Panc1 (cell line): ENCODE measurements around the gene DEFB108B. TPM values are rescaled to one million over a fixed set of nuclear protein-coding genes. Genes with fewer than 3 reads are reported as not detected.
"Not testable (repeated sequence)": the region's sequence is repeated elsewhere in the genome, so short reads cannot be mapped to it uniquely, and the experiment has no call there.

ENCODE experiments used
- ATAC-seq: fragments of 200-7000 bp; cut with Tn5 transposase; 2 replicates; pipeline ENCODE4 v1.9.1; 2020; ENCODE audit warnings: mild to moderate bottlenecking, moderate library complexity
- BruUV-seq: library from RNA; stranded (reverse); fragments of 400-500 nt; replicated peaks from 2 replicates; lab custom pipeline; 2021; lab: Mats Ljungman, UMichigan
- CTCF ChIA-PET: fragments of 300-600 bp; sonication (Branson Sonifier 250); formaldehyde crosslinking; loops from one replicate; lab custom pipeline; 2022; ENCODE audit warnings: antibody characterized with exemption; lab: Charles Lee
- POLR2A ChIA-PET: fragments of 300-600 bp; sonication (Branson Sonifier 250); formaldehyde crosslinking; loops from one replicate; lab custom pipeline; 2022; ENCODE audit warnings: antibody characterized with exemption; lab: Charles Lee
- DNase-seq: peaks from one replicate; pipeline ENCODE4 v3.0.0-alpha.2; 2010; ENCODE audit warnings: low read depth, low spot score
- H3K27ac ChIP-seq: 2 replicates; pipeline ENCODE4 v1.5.1; 2011; ENCODE audit warnings: mild to moderate bottlenecking, low read length, inconsistent platforms
- H3K27me3 ChIP-seq: fragments of 200-500 bp; sonication (Bioruptor generic); 2 replicates; pipeline ENCODE4 v1.6.0; 2014; ENCODE audit warnings: low read length, inconsistent platforms; ENCODE audit not compliant: control insufficient read depth, insufficient read depth
- H3K36me3 ChIP-seq: fragments of 200-500 bp; sonication (Bioruptor generic); 2 replicates; pipeline ENCODE4 v1.5.1; 2014; ENCODE audit warnings: inconsistent platforms, mild to moderate bottlenecking, low read length, moderate library complexity; ENCODE audit not compliant: control insufficient read depth, insufficient read depth
- H3K4me1 ChIP-seq: 2 replicates; pipeline ENCODE4 v1.5.1; 2011; ENCODE audit warnings: inconsistent platforms, mild to moderate bottlenecking, low read length, moderate library complexity; ENCODE audit not compliant: control insufficient read depth, insufficient read depth
- H3K4me3 ChIP-seq, 2 experiments: 2 replicates each; pipeline ENCODE4 v1.5.1; 2011 to 2012; ENCODE audit warnings: low read depth in 2 of 2, low read length in 2 of 2, mild to moderate bottlenecking in 2 of 2, inconsistent platforms in 1 of 2, moderate library complexity in 1 of 2
- H3K9me3 ChIP-seq: fragments of 200-500 bp; sonication (Bioruptor generic); 2 replicates; pipeline ENCODE4 v1.5.1; 2014; ENCODE audit warnings: low read depth, mild to moderate bottlenecking, inconsistent platforms, low read length, moderate library complexity; ENCODE audit not compliant: control insufficient read depth, insufficient read depth
- CTCF ChIP-seq: fragments of 450-650 bp; IDR thresholded peaks from 2 replicates; pipeline ENCODE4 v1.5.1; 2017; ENCODE audit warnings: mild to moderate bottlenecking
- in situ Hi-C: cut with HindIII; loops from 2 replicates; pipeline ENCODE4 v1.10.0; 2016; ENCODE audit warnings: low sequenced_read_pairs, low pct_unique_long_range_greater_than_20kb
- intact Hi-C: fragments of 100-400 bp; cut with micrococcal nuclease; formaldehyde crosslinking; loops from one replicate; pipeline ENCODE4 v1.10.0; 2022; ENCODE audit not compliant: unreplicated experiment
- total RNA-seq: library from RNA; stranded (reverse); gene quantifications from one replicate; pipeline ENCODE4 v1.2.1, GENCODE V29; 2021; ENCODE audit not compliant: unreplicated experiment

Gene DEFB108B
- total RNA-seq, 1 experiment from 2014 or later = not detected

- H3K4me3 ChIP-seq, ATAC-seq, in situ Hi-C loops, H3K27me3 ChIP-seq, H3K9me3 ChIP-seq, DNase-seq, H3K27ac ChIP-seq, H3K4me1 ChIP-seq, H3K36me3 ChIP-seq, intact Hi-C loops, CTCF ChIA-PET, POLR2A ChIA-PET, BruUV-seq: not testable (repeated sequence)
Measured at GRCh38 chr11:71796016-71796415, 37.0 kb upstream of the DEFB108B start.

DNA sequence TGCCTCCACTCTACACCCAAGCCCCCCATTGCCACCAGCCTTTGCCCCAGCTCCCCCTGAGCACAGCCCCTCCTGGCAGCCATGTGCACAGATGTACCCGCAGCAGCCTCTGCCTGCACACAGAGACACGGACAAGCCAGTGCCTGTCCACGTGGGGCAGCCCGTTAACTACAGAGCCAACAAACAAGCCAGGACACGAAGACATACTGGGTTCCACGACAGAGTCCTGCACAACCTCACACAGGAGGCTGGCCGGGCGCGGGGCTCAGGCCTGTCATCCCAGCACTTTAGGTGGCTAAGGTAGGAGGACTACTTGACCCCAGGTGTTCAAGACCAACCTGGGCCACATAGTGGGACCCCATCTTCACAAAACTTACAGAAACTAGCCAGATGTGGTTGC lies 36.2 kb upstream of the DEFB108B start:
- DNase-seq, H3K36me3 ChIP-seq, POLR2A ChIA-PET, CTCF ChIA-PET, in situ Hi-C loops, ATAC-seq, BruUV-seq, H3K4me3 ChIP-seq, H3K27ac ChIP-seq, H3K4me1 ChIP-seq, H3K9me3 ChIP-seq, H3K27me3 ChIP-seq, intact Hi-C loops: not testable (repeated sequence)

DNA sequence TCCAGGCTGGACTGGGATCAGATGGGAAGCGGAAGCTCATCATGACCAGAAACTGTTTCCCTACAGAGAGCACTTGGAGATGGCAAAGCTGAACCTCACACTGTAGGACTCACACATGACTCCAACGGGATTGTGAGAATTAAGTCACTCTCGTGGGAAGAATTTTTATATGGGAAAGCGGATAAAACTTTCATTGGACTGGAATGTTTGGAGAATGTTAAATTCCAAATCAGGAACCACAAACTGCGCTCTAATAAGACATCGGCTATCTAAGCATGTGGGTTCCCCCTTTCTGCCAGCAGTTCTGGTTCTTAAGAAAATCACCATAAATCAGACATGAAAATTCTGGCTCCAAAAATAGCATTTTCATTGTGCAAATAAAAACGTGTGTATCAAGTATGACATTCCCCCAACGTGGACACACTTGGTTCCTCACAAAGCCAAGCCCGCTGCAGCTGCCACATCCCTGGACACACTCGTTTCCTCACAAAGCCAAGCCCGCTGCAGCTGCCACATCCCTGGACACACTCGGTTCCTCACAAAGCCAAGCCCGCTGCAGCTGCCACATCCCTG lies 33.4 kb upstream of the DEFB108B start:
- intact Hi-C loops, DNase-seq, H3K9me3 ChIP-seq, H3K36me3 ChIP-seq, H3K27me3 ChIP-seq, H3K4me3 ChIP-seq, H3K27ac ChIP-seq, H3K4me1 ChIP-seq, ATAC-seq, in situ Hi-C loops: not testable (repeated sequence)
- TSS peak; percentile 46 for BruUV-seq
- CTCF ChIA-PET = interaction anchor here (0.5 to 1.1 kb wide), 3 partner anchors 65 to 215 kb away, joined by 3 read pairs; no protein-coding TSS in a partner anchor
- POLR2A ChIA-PET = interaction anchor here (0.6 kb wide), 1 partner anchor 331 kb away, joined by 3 read pairs; no protein-coding TSS in a partner anchor

- H3K9me3 ChIP-seq, POLR2A ChIA-PET, H3K27me3 ChIP-seq, H3K4me3 ChIP-seq, intact Hi-C loops, H3K36me3 ChIP-seq, H3K4me1 ChIP-seq, in situ Hi-C loops, ATAC-seq, H3K27ac ChIP-seq, BruUV-seq: not testable (repeated sequence)
- peak; percentile 71 for DNase-seq
- peak; percentile 96 for TF ChIP-seq CTCF
- CTCF ChIA-PET = interaction anchor here (0.5 to 1.1 kb wide), 3 partner anchors 64 to 215 kb away, joined by 3 read pairs; no protein-coding TSS in a partner anchor
Measured at GRCh38 chr11:71800335-71800953, 32.6 kb upstream of the DEFB108B start.

GRCh38 chr11:71801026-71801425 lies 32.0 kb upstream of the DEFB108B start:
- in situ Hi-C loops, intact Hi-C loops, DNase-seq, H3K9me3 ChIP-seq, H3K4me1 ChIP-seq, H3K27me3 ChIP-seq, H3K27ac ChIP-seq, POLR2A ChIA-PET, H3K36me3 ChIP-seq, ATAC-seq, BruUV-seq, H3K4me3 ChIP-seq: not testable (repeated sequence)
- CTCF ChIA-PET = interaction anchor here (1.0 to 1.1 kb wide), 2 partner anchors 63 to 214 kb away, joined by 3 read pairs; no protein-coding TSS in a partner anchor

DNA sequence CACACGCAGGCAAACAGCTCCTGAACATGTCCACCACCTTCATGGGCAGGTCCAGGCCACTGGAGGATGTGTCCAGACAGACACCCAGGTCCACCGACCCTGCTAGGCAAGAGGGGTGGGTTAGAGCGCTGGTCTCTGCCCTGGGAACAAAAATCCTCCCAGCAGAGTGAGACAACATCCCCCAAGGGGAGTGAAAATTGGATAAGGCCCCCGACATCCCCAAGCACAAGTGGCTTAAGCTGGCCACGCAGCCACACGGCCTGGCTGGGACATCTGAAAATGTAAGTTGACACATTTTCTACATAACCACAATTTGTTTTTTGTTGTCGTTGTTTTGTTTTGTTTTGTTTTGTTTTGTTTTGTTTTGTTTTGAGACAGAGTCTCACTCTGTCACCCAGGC lies 30.1 kb upstream of the DEFB108B start:
- POLR2A ChIA-PET, CTCF ChIA-PET, H3K27ac ChIP-seq, H3K36me3 ChIP-seq, H3K27me3 ChIP-seq, H3K4me1 ChIP-seq, H3K4me3 ChIP-seq, intact Hi-C loops, H3K9me3 ChIP-seq, DNase-seq, ATAC-seq, in situ Hi-C loops, BruUV-seq: not testable (repeated sequence)
